Vagina (tissue), 2 donors: ENCODE data around the gene LMNTD1. TPM values are rescaled to one million over a fixed set of nuclear protein-coding genes. Genes with fewer than 3 reads are reported as not detected.

ENCODE experiments used
- DNase-seq, 2 donors: peaks; one replicate each; pipeline ENCODE4 v3.0.0-alpha.2; 2017; ENCODE audit errors: extremely low spot score in 2 of 2
- H3K27ac ChIP-seq: fragments of 200-600 bp; sonication (generic); one replicate; pipeline ENCODE4 v1.5.1; 2019
- H3K27me3 ChIP-seq: fragments of 200-600 bp; sonication (generic); one replicate; pipeline ENCODE4 v1.5.1; 2019
- H3K36me3 ChIP-seq, 2 donors: fragments of 200-600 bp; sonication (generic); one replicate each; pipeline ENCODE4 v1.5.1; 2017 to 2019
- H3K4me1 ChIP-seq: fragments of 200-600 bp; sonication (generic); one replicate; pipeline ENCODE4 v1.5.1; 2019
- H3K4me3 ChIP-seq, 2 donors: fragments of 200-600 bp; sonication (generic); 1 replicate in 1 of 2; 2 replicates in 1 of 2; pipeline ENCODE4 v1.5.1; 2016 to 2019
- H3K9me3 ChIP-seq: fragments of 200-600 bp; sonication (generic); one replicate; pipeline ENCODE4 v1.5.1; 2019
- CTCF ChIP-seq, 3 experiments: fragments of 450-650 bp in 2 of 3; fragments of 200-600 bp in 1 of 3; sonication (generic) in 1 of 3; IDR thresholded peaks; one replicate each; pipeline ENCODE4 v1.5.1; 2017 to 2019; ENCODE audit warnings: antibody characterized with exemption in 3 of 3, mild to moderate bottlenecking in 2 of 3, moderate library complexity in 2 of 3
- POLR2A ChIP-seq, 2 donors: fragments of 450-650 bp; IDR thresholded peaks; one replicate each; pipeline ENCODE4 v1.6.1; 2017; ENCODE audit warnings: antibody characterized with exemption in 2 of 2, mild to moderate bottlenecking in 2 of 2, moderate library complexity in 2 of 2
- POLR2AphosphoS5 ChIP-seq, 2 donors: sonication (generic); formaldehyde crosslinking; IDR thresholded peaks; one replicate each; pipeline ENCODE4 v1.9.0; 2017; ENCODE audit warnings: antibody characterized with exemption in 2 of 2, mild to moderate bottlenecking in 2 of 2, low read depth in 1 of 2; ENCODE audit not compliant: insufficient read depth in 1 of 2
- intact Hi-C: fragments of 100-400 bp; cut with DNase I; formaldehyde crosslinking; loops from one replicate; pipeline ENCODE4 v1.15.1; 2023
- total RNA-seq: library from RNA; depleted of rRNA; stranded (reverse); fragments of >200 nt; gene quantifications from one replicate; pipeline ENCODE4 v1.2.3, GENCODE V29; 2016

The LMNTD1 gene
- total RNA-seq, 1 donor from 2014 or later: not detected

- Histone ChIP-seq H3K36me3 (no peaks in the 10 kb centered on the region), H3K27ac (no peak overlapping the region), H3K4me3 (no peak overlapping the region), H3K4me1 (no peaks in the 10 kb centered on the region), H3K9me3 (no peaks in the 10 kb centered on the region), H3K27me3 (no peaks in the 10 kb centered on the region)
- no peak for DNase-seq
- TF ChIP-seq POLR2A (IDR thresholded peaks at IDR 0.05) (no peak), POLR2AphosphoS5 (IDR thresholded peaks at IDR 0.05; ENCODE audit: insufficient read depth in 1 of 2, low read depth in 1 of 2) (no peak), CTCF (IDR thresholded peaks at IDR 0.05) (no peak)
- intact Hi-C loops: no loop called here
These were observed 34.6 kb downstream of the LMNTD1 start for GRCh38 chr12:25518512-25518911.

- Histone ChIP-seq H3K4me3 (no peak overlapping the region), H3K27ac (no peak overlapping the region), H3K4me1 (no peaks in the 10 kb centered on the region), H3K36me3 (no peaks in the 10 kb centered on the region), H3K27me3 (no peaks in the 10 kb centered on the region), H3K9me3 (no peaks in the 10 kb centered on the region)
- intact Hi-C loops: no loop called here
- TF ChIP-seq POLR2AphosphoS5 (IDR thresholded peaks at IDR 0.05; ENCODE audit: insufficient read depth in 1 of 2, low read depth in 1 of 2) (no peak), CTCF (IDR thresholded peaks at IDR 0.05) (no peak), POLR2A (IDR thresholded peaks at IDR 0.05) (no peak)
- DNase-seq: no peak
These were observed 48.3 kb downstream of the LMNTD1 start for GRCh38 chr12:25504744-25505143.

GRCh38 chr12:25503666-25504065, 49.4 kb downstream of the LMNTD1 start:
- no peaks in the 10 kb centered on the region for H3K27me3 ChIP-seq
- intact Hi-C loops: no loop called here
- no peak for DNase-seq

GRCh38 chr12:25502596-25502995, 50.5 kb downstream of the LMNTD1 start:
- TF ChIP-seq CTCF (IDR thresholded peaks at IDR 0.05): no peak
- TF ChIP-seq POLR2A (IDR thresholded peaks at IDR 0.05): no peak
- TF ChIP-seq POLR2AphosphoS5 (IDR thresholded peaks at IDR 0.05; ENCODE audit: insufficient read depth in 1 of 2, low read depth in 1 of 2): no peak
- no peak for DNase-seq
- no peaks in the 10 kb centered on the region for H3K9me3 ChIP-seq
- no peaks in the 10 kb centered on the region for H3K27me3 ChIP-seq
- H3K4me1 ChIP-seq: no peaks in the 10 kb centered on the region
- no peak overlapping the region for H3K27ac ChIP-seq
- intact Hi-C loops: no loop called here
- H3K36me3 ChIP-seq: no peaks in the 10 kb centered on the region
- no peak overlapping the region for H3K4me3 ChIP-seq

More at GRCh38 chr12:25503666-25504065, 49.4 kb downstream of the LMNTD1 start:
- Histone ChIP-seq H3K4me1 (no peaks in the 10 kb centered on the region), H3K4me3 (no peak overlapping the region), H3K27ac (no peak overlapping the region), H3K9me3 (no peaks in the 10 kb centered on the region), H3K36me3 (no peaks in the 10 kb centered on the region)
- TF ChIP-seq CTCF (IDR thresholded peaks at IDR 0.05): no peak
- TF ChIP-seq POLR2A (IDR thresholded peaks at IDR 0.05): no peak
- no peak for TF ChIP-seq POLR2AphosphoS5 (IDR thresholded peaks at IDR 0.05; ENCODE audit: insufficient read depth in 1 of 2, low read depth in 1 of 2)

- Histone ChIP-seq H3K27ac (no peak overlapping the region), H3K36me3 (no peaks in the 10 kb centered on the region), H3K4me1 (no peaks in the 10 kb centered on the region), H3K4me3 (no peak overlapping the region), H3K9me3 (no peaks in the 10 kb centered on the region), H3K27me3 (no peaks in the 10 kb centered on the region)
- no peak for DNase-seq
- no peak for TF ChIP-seq POLR2AphosphoS5 (IDR thresholded peaks at IDR 0.05; ENCODE audit: insufficient read depth in 1 of 2, low read depth in 1 of 2)
- no peak for TF ChIP-seq CTCF (IDR thresholded peaks at IDR 0.05)
- no peak for TF ChIP-seq POLR2A (IDR thresholded peaks at IDR 0.05)
- intact Hi-C loops: no loop called here
These were observed 51.0 kb downstream of the LMNTD1 start for GRCh38 chr12:25502118-25502517.
